Kidney epithelial cell (primary cell): ENCODE data around the gene UGDH. TPM values are rescaled to one million over a fixed set of nuclear protein-coding genes. Genes with fewer than 3 reads are reported as not detected.
"Not testable (repeated sequence)": the region's sequence is repeated elsewhere in the genome, so short reads cannot be mapped to it uniquely, and the experiment has no call there.

Experiments
- DNase-seq: peaks from one replicate; pipeline ENCODE4 v3.0.0-alpha.2; 2010; ENCODE audit warnings: low read depth
- H3K27me3 ChIP-seq: 2 replicates; pipeline ENCODE4 v1.6.0; 2011; ENCODE audit warnings: low read length; ENCODE audit not compliant: control insufficient read depth, insufficient read depth
- H3K36me3 ChIP-seq: 2 replicates; pipeline ENCODE4 v1.5.1; 2011; ENCODE audit warnings: low read length; ENCODE audit not compliant: control insufficient read depth, insufficient read depth
- H3K4me3 ChIP-seq: 2 replicates; pipeline ENCODE4 v1.5.1; 2011; ENCODE audit warnings: low read depth, mild to moderate bottlenecking, control low read depth, low read length
- total RNA-seq: library from RNA; depleted of rRNA; stranded (reverse); fragments of >200 nt; gene quantifications from 2 replicates; pipeline ENCODE4 v1.2.3, GENCODE V29; 2015
- TF ChIP-seq, protein P1 (sequence below): IDR thresholded peaks from 2 replicates; pipeline ENCODE4 v1.5.1; 2011; ENCODE audit warnings: mild to moderate bottlenecking, moderate library complexity, low read length, control low read depth, inconsistent platforms; ENCODE audit not compliant: insufficient read depth, poor library complexity, severe bottlenecking

UGDH gene
- total RNA-seq, 1 donor from 2014 or later = 124 TPM

DNA sequence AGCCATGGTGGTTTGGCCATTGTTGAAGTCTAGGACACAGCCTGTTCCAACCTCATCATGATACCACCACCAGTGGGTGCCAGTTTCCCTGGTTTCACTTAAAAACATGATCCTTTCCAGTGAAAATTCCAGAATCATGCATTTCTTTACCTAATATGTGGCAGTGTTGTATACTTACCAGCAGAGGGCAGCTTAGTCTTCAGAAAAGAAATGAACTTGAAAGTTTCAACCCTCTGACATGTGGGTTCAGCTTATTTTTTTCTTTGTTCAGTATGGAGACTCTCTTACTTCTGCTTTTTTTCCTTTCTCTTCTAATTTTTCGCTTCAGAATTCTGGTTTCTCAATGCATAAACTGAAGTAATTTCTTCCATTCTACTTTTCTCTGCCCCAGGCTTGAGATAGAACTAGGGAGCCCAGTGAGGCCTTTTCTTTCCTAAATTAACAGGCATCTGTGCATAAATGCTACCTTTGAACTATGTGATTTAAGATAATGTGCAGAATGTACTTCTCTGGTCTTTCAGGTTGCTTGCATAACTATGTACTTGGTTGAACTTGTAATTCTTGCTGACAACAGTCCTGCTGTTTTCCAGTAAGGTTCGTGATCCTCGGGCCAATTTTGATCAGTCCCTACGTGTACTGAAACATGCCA is 57.7 kb downstream of the UGDH start:
- Histone ChIP-seq H3K36me3 (no peaks in the 10 kb centered on the region), H3K27me3 (no peaks in the 10 kb centered on the region), H3K4me3 (no peak overlapping the region)
- DNase-seq = no peak
- TF ChIP-seq, protein P1, sequence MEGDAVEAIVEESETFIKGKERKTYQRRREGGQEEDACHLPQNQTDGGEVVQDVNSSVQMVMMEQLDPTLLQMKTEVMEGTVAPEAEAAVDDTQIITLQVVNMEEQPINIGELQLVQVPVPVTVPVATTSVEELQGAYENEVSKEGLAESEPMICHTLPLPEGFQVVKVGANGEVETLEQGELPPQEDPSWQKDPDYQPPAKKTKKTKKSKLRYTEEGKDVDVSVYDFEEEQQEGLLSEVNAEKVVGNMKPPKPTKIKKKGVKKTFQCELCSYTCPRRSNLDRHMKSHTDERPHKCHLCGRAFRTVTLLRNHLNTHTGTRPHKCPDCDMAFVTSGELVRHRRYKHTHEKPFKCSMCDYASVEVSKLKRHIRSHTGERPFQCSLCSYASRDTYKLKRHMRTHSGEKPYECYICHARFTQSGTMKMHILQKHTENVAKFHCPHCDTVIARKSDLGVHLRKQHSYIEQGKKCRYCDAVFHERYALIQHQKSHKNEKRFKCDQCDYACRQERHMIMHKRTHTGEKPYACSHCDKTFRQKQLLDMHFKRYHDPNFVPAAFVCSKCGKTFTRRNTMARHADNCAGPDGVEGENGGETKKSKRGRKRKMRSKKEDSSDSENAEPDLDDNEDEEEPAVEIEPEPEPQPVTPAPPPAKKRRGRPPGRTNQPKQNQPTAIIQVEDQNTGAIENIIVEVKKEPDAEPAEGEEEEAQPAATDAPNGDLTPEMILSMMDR = peak; percentile 82

DNA sequence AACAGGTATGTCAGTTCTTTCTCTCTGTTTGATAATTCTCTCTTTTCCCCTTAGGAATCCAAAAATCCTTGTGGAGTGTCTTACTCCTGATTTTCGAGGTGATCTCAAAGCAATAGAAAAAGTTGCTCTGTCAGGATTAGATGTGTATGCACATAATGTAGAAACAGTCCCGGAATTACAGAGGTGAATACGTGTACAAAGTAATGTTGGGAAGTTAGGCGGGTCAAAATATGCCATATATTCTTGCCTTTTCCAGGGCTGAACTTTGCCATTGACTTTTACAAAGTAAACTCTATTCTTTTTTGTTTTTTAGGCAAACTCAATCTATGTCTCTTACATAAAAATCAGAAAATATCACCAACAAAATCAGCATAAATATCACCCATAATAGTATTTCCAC is 59.8 kb downstream of the UGDH start:
- Histone ChIP-seq H3K4me3 (no peak overlapping the region), H3K36me3 (no peaks in the 10 kb centered on the region), H3K27me3 (no peaks in the 10 kb centered on the region)
- TF ChIP-seq, protein P1 = no peak
- no peak for DNase-seq

DNA sequence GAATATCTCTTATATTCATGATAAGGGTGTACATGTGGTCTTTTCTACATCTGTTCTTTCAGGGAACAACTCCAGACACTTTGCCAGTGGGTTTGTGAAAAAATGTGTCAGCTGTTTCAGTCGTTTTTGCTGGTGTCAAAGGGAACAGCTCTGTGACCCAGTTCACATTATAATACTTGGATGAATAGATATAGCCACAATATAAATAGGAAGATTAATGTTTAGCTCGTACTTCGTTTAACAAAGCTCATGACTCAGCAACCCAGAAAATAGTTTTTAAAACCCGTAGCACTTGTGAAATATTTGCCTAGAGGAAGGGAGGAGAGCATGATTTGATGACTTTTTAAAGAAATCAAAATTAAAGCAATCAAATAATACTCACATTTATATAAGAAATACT is 60.5 kb downstream of the UGDH start:
- H3K36me3 ChIP-seq = no peaks in the 10 kb centered on the region
- TF ChIP-seq, protein P1 = no peak
- no peak overlapping the region for H3K4me3 ChIP-seq
- H3K27me3 ChIP-seq = no peaks in the 10 kb centered on the region
- DNase-seq = no peak

DNA sequence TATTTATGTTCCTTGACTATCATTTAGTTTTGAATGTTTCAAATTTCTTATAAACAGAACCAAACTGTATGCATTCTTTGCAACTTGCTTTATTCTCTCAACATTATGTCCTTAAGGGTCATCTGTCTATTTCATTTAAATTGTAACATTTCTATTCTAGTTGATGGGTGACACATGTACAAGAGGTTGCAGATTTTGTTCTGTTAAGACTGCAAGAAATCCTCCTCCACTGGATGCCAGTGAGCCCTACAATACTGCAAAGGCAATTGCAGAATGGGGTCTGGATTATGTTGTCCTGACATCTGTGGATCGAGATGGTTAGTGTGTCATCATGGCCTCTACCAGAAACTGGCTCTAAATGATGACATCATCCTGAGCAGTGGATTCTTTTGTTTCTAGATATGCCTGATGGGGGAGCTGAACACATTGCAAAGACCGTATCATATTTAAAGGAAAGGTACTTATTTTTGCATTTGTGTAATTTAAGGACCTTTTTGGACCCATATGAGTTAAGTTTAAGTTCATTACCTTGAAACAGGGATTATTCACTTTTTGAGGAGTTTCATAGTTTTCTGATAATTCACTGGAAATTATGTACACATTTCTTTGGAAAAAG is 62.2 kb downstream of the UGDH start:
- TF ChIP-seq, protein P1 = peak; percentile 10
- no peak overlapping the region for H3K4me3 ChIP-seq
- no peak for DNase-seq
- H3K27me3 ChIP-seq = no peaks in the 10 kb centered on the region
- H3K36me3 ChIP-seq = no peaks in the 10 kb centered on the region

DNA sequence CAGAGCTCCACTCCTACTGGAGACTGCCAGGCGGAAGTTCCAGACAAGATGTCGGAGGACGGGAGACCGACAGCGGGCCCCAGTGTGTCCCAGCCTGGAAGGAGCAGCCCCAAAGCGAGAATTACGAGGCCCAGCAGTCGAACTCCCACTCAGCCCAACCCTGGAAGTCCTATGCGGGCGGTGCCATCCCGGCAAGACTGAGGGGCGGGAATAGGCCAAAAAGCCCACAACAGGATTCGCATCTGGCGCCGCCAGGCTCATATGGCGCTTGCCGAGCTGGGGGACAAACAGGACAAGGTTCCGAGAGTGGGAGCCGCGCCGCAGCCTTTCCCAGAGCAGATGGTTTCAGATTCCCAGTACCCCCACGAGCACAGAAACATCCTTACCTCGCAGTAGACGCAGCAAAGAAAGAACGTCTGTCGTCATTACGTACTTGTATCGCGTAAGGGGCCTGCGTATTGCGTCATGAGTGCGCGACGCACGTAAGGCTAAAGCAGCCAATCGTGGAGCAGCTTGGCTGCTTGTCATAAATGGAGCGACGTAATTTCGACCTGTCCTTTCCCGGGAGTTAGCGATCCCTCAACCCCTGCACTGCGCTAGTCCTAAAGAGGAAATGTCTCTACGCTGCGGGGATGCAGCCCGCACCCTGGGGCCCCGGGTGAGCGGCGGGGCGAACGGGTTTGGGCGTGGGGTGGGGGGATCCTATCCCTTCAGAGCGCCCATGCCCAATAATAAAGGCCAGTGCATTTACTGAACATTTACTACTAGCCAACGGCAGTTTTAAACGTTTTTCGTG is 68.5 kb downstream of the UGDH start, which contains the start of the genes LIAS and RPL9:
LIAS (plus strand) TSS at position 552 of the 796 bp plus-strand sequence; CDS start at position 614, 62 bp downstream.
RPL9 (minus strand) TSS at position 418 of the 796 bp plus-strand sequence. CDS start 483 bp downstream, outside the sequence.
- TF ChIP-seq, protein P1 = no peak
- no peaks in the 10 kb centered on the region for H3K27me3 ChIP-seq
- peak within 1 kb of the TSS; percentile 74 for H3K4me3 ChIP-seq
- DNase-seq = peak; percentile 95
- peaks cover 1% of the 10 kb centered on the region for H3K36me3 ChIP-seq

DNA sequence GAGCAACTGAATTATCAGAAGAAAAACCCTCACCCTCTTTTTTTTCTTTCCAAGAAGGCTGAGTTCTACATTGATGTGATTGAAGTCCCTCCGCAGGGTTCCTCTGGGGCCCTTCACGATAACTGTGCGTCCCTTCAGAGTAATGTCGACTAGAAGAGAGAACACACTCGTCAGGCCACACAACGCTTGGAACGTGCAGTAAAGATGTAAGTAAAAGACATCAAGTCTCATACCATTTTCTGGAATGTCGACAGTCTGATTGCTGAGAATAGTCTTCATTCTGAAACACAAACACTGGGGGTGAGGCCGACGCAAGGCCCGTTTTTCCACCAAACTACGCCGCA is 69.1 kb downstream of the UGDH start:
- H3K36me3 ChIP-seq, DNase-seq, H3K27me3 ChIP-seq: not testable (repeated sequence)
- peak overlapping the region; percentile 74 for H3K4me3 ChIP-seq
